Esophagus muscularis mucosa (tissue), 3 donors: ENCODE measurements around the gene AQP6.

Experiments used
- POLR2A ChIP-seq: fragments of 450-650 bp; IDR thresholded peaks from one replicate; pipeline ENCODE4 v1.6.1; 2017; ENCODE audit warnings: antibody characterized with exemption, moderate library complexity, mild to moderate bottlenecking, low read depth
- POLR2AphosphoS5 ChIP-seq, 2 donors: sonication (generic); formaldehyde crosslinking; IDR thresholded peaks; one replicate each; pipeline ENCODE4 v1.6.1; 2017; ENCODE audit warnings: antibody characterized with exemption in 2 of 2
- TF ChIP-seq, protein P1 (sequence below), 3 experiments: fragments of 200-600 bp in 2 of 3; fragments of 450-650 bp in 1 of 3; sonication (generic) in 2 of 3; IDR thresholded peaks; one replicate each; pipeline ENCODE4 v1.5.1; 2017 to 2019; ENCODE audit warnings: antibody characterized with exemption in 3 of 3, mild to moderate bottlenecking in 2 of 3, moderate library complexity in 1 of 3

DNA sequence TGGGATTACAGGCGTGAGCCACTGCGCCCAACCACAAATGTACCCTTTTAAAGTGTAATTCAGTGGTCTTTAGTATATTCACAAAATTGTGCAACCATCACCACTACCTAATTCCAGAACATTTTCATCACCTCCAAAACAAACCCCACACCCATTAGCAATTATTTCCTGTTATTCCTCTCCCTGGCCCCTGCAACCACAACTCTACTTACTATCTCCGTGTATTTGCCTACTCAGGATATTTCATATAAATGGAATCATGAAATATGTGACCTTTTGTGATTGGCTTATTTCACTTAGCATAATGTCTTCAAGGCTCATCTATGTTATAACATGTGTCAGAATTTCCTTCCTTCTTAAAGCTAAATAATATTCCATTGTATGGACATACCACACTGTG, 38.2 kb upstream of the AQP6 start:
- TF ChIP-seq, protein P1, sequence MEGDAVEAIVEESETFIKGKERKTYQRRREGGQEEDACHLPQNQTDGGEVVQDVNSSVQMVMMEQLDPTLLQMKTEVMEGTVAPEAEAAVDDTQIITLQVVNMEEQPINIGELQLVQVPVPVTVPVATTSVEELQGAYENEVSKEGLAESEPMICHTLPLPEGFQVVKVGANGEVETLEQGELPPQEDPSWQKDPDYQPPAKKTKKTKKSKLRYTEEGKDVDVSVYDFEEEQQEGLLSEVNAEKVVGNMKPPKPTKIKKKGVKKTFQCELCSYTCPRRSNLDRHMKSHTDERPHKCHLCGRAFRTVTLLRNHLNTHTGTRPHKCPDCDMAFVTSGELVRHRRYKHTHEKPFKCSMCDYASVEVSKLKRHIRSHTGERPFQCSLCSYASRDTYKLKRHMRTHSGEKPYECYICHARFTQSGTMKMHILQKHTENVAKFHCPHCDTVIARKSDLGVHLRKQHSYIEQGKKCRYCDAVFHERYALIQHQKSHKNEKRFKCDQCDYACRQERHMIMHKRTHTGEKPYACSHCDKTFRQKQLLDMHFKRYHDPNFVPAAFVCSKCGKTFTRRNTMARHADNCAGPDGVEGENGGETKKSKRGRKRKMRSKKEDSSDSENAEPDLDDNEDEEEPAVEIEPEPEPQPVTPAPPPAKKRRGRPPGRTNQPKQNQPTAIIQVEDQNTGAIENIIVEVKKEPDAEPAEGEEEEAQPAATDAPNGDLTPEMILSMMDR (IDR thresholded peaks at IDR 0.05), result no peak
- TF ChIP-seq POLR2A (no peak), POLR2AphosphoS5 (IDR thresholded peaks at IDR 0.05) (no peak)
